OCI-LY3 (cell line): ENCODE data around the gene PRMT3.

Experiments used
- H2AFZ ChIP-seq: fragments of 200-600, 300-600 bp; shearing (Covaris generic); 2 replicates; pipeline ENCODE4 v1.6.0; 2014; ENCODE audit warnings: antibody characterized with exemption, low read depth, low read length
- H3K27ac ChIP-seq: fragments of 200-600, 300-600 bp; sonication (generic); 2 replicates; pipeline ENCODE4 v1.5.1; 2014; ENCODE audit warnings: mild to moderate bottlenecking, low read length, moderate library complexity, mixed read lengths
- H3K27me3 ChIP-seq: fragments of 200-600, 300-600 bp; sonication (generic); 2 replicates; pipeline ENCODE4 v1.6.1; 2014; ENCODE audit warnings: low read depth, low read length, mixed read lengths
- H3K36me3 ChIP-seq: fragments of 200-600, 300-600 bp; sonication (generic); replicated peaks from 2 replicates; pipeline ENCODE3; 2014; ENCODE audit warnings: low read depth, low read length, mixed read lengths
- H3K4me1 ChIP-seq: fragments of 300-600, 200-600 bp; sonication (generic); 2 replicates; pipeline ENCODE4 v1.6.1; 2014; ENCODE audit warnings: low read length, mixed read lengths
- H3K4me2 ChIP-seq: fragments of 200-600, 300-600 bp; sonication (generic); 2 replicates; pipeline ENCODE4 v1.6.1; 2014; ENCODE audit warnings: low read length, mixed read lengths
- H3K4me3 ChIP-seq: fragments of 300-600, 200-600 bp; sonication (generic); 2 replicates; pipeline ENCODE4 v1.5.1; 2014; ENCODE audit warnings: antibody characterized with exemption, mild to moderate bottlenecking, low read length, moderate library complexity
- H3K79me2 ChIP-seq: fragments of 300-600, 200-600 bp; shearing (Covaris generic); 2 replicates; pipeline ENCODE4 v1.6.1; 2014; ENCODE audit warnings: mild to moderate bottlenecking, low read length, mixed read lengths
- H3K9ac ChIP-seq: fragments of 300-600, 200-600 bp; shearing (Covaris generic); 2 replicates; pipeline ENCODE4 v1.6.0; 2014; ENCODE audit warnings: mild to moderate bottlenecking, low read length, moderate library complexity
- H3K9me3 ChIP-seq: fragments of 200-600, 300-600 bp; shearing (Covaris generic); 2 replicates; pipeline ENCODE4 v1.6.1; 2014; ENCODE audit warnings: low read length, mixed read lengths; ENCODE audit not compliant: insufficient read depth
- H4K20me1 ChIP-seq: fragments of 200-600, 300-600 bp; sonication (generic); 2 replicates; pipeline ENCODE4 v1.6.1; 2016; ENCODE audit warnings: low read length, mixed read lengths; ENCODE audit not compliant: insufficient read depth
- EZH2phosphoT487 ChIP-seq: fragments of 200-600 bp; shearing (Covaris generic); IDR thresholded peaks from 2 replicates; pipeline ENCODE4 v1.6.1; 2018; ENCODE audit warnings: antibody characterized with exemption, mixed run types, low read depth
- TF ChIP-seq, protein P1 (sequence below): fragments of 200-600, 300-600 bp; sonication (generic); IDR thresholded peaks from 2 replicates; pipeline ENCODE4 v1.5.1; 2014; ENCODE audit warnings: antibody characterized with exemption, low read length, low read depth

PRMT3 gene

DNA sequence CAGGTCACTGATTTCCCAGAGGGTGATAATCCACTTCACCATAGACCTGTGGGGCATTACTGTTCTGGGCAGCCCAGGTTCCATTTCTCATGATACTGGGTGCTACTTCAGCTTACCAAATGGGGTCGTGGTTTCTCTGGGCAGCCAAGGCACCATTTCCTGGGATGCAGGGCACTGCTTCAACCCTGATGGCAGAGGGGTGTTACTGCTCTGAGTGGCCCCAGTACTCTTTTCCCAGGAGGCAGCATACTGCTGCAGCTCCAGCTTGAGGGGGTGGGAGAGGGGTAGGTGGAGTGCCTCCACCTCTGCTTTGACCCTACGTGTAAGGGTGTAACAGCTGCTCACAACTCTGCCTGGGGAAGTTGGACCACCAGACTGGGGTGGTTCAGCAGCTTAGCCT is 51.1 kb downstream of the PRMT3 start:
- Histone ChIP-seq H3K36me3 (peaks cover 10% of the 10 kb centered on the region), H3K4me2 (no peak overlapping the region)

DNA sequence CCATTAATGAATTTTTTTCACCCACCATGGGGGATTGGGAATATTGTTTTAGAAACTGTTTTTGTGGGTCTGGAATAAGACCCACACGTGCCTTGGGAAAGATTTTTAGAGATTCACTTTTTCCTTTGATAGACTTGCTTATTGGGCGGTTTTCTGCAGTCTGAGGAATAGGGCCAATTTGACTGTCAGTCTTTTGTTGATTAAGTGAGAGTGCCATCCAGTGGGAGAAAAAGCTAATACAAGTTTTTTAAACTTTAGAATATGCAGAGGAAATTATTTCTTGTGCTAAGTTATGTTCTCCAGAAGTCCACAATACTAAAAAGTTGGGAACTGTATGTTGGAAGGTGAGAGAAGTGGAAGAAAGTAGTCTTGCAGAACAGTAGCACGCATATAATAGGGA is 56.1 kb downstream of the PRMT3 start:
- no peak overlapping the region for H3K27ac ChIP-seq
- H3K36me3 ChIP-seq = peaks cover 9% of the 10 kb centered on the region
- H3K27me3 ChIP-seq = no peaks in the 10 kb centered on the region
- H3K9ac ChIP-seq = no peak overlapping the region
- H3K9me3 ChIP-seq = no peaks in the 10 kb centered on the region
- H4K20me1 ChIP-seq = no peaks in the 10 kb centered on the region
- no peak for TF ChIP-seq EZH2phosphoT487
- TF ChIP-seq, protein P1, sequence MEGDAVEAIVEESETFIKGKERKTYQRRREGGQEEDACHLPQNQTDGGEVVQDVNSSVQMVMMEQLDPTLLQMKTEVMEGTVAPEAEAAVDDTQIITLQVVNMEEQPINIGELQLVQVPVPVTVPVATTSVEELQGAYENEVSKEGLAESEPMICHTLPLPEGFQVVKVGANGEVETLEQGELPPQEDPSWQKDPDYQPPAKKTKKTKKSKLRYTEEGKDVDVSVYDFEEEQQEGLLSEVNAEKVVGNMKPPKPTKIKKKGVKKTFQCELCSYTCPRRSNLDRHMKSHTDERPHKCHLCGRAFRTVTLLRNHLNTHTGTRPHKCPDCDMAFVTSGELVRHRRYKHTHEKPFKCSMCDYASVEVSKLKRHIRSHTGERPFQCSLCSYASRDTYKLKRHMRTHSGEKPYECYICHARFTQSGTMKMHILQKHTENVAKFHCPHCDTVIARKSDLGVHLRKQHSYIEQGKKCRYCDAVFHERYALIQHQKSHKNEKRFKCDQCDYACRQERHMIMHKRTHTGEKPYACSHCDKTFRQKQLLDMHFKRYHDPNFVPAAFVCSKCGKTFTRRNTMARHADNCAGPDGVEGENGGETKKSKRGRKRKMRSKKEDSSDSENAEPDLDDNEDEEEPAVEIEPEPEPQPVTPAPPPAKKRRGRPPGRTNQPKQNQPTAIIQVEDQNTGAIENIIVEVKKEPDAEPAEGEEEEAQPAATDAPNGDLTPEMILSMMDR = peak; percentile 56
- H3K4me3 ChIP-seq = no peak overlapping the region
- no peak overlapping the region for H2AFZ ChIP-seq
- no peak overlapping the region for H3K4me2 ChIP-seq
- peaks cover 4% of the 10 kb centered on the region; the same call in 1 of the 2 replicates for H3K79me2 ChIP-seq
- no peaks in the 10 kb centered on the region for H3K4me1 ChIP-seq

More for the DNA sequence above, 51.1 kb downstream of the PRMT3 start:
- Histone ChIP-seq H3K4me3 (no peak overlapping the region), H3K79me2 (peaks cover 38% of the 10 kb centered on the region), H3K9ac (no peak overlapping the region), H4K20me1 (no peaks in the 10 kb centered on the region), H3K9me3 (no peaks in the 10 kb centered on the region), H3K27ac (no peak overlapping the region), H2AFZ (no peak overlapping the region), H3K27me3 (no peaks in the 10 kb centered on the region), H3K4me1 (no peaks in the 10 kb centered on the region)
- TF ChIP-seq, protein P1 = no peak
- TF ChIP-seq EZH2phosphoT487 = no peak

DNA sequence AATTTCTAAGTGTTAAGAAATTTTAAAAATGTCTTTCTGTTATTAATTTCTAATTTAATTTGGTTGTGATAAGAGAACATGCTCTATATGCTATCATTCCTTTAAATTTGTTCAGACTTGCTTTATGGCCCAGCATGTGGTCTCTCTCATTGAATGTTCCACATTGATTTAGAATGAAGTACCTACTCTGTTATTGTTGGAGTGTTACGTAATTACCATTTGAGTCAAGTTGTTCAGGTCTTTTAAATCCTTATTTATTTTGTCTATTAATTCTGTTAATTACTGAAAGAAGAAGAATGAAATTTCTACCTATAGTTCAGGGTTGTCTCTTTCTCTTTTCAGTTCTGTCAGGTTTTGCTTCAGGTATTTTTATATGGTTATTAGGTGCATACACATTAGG is 57.0 kb downstream of the PRMT3 start:
- no peaks in the 10 kb centered on the region for H3K27me3 ChIP-seq
- H3K9ac ChIP-seq = no peak overlapping the region
- no peak overlapping the region for H2AFZ ChIP-seq

DNA sequence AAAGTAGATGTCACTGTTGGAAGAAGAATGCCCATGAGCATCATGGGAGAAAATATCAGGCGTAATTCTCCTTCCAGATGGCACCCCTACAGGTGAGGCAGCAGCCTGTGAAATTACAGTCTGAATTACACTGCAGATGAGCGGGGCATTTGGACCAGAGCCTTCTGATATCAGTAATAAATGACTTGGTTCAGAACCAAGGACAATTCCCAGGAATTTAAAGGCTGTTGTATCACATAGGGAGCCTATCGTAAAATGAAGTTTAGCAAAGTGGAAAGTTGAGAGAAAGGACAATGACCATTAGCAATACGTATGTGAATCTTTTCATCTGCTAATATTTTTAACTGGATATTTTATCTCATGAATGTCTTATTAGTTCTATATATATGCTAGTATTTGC is 61.3 kb downstream of the PRMT3 start:
- H2AFZ ChIP-seq = no peak overlapping the region
- H3K4me1 ChIP-seq = peaks cover 18% of the 10 kb centered on the region
- H3K27me3 ChIP-seq = no peaks in the 10 kb centered on the region
- no peaks in the 10 kb centered on the region for H3K9me3 ChIP-seq
- H3K4me3 ChIP-seq = no peak overlapping the region
- H3K27ac ChIP-seq = no peak overlapping the region
- TF ChIP-seq EZH2phosphoT487 = no peak
- TF ChIP-seq, protein P1 = no peak
- no peak overlapping the region for H3K4me2 ChIP-seq
- H3K36me3 ChIP-seq = peaks cover 6% of the 10 kb centered on the region
- H4K20me1 ChIP-seq = no peaks in the 10 kb centered on the region
- H3K9ac ChIP-seq = no peak overlapping the region
- no peaks in the 10 kb centered on the region; the same call in 1 of the 2 replicates for H3K79me2 ChIP-seq

More for the DNA sequence above, 57.0 kb downstream of the PRMT3 start:
- Histone ChIP-seq H3K27ac (no peak overlapping the region), H3K9me3 (no peaks in the 10 kb centered on the region), H3K4me3 (no peak overlapping the region), H3K79me2 (no peaks in the 10 kb centered on the region; the same call in 1 of the 2 replicates), H3K4me2 (no peak overlapping the region), H3K4me1 (no peaks in the 10 kb centered on the region), H3K36me3 (no peaks in the 10 kb centered on the region), H4K20me1 (no peaks in the 10 kb centered on the region)
- TF ChIP-seq, protein P1 = no peak
- no peak for TF ChIP-seq EZH2phosphoT487
